Measurements from ENCODE around the gene ZNF563.
"Not testable (repeated sequence)": the region's sequence is repeated elsewhere in the genome, so short reads cannot be mapped to it uniquely, and the experiment has no call there.

ZNF563 gene

DNA sequence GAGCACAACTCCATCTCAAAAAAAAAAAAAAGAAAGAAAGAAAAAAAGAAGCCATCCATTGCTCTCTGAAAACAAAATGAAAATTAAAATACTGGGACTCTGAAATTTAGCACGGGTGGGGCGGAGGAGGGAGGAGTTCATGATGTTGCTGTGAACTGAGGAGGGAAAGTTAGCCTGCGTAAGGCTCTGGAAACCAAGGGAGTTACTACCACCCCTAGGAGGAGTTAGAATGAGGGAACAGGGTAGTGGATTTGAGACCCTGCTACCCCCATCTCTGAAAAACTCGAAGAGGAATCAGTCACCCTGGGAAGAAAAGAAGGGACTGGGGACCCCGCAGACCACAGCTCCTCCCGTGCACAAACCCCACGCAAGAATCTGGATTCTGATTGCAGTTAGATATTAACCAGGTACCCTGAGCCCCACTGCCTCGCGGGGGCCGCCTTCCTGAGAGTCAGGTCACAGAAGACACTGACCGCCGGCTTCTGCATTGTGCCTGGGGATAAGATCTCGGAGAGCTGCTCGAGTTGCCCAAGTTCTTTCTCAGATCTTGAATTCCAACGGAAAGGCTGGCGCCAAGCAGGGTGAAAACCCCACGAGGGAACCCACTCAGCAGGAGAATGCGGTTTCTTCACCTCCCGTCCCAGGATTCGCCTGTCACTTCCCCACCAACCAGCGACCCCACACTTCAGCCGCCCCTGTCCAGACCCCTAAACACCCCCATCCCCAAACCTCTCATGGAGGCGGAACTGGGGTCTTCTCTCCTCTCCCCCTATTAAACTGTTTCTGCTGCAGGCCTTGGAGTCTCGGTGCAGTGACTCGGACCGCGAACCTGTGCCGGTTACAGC, 31.2 kb upstream of the ZNF563 start:
- TF ChIP-seq, protein P1, sequence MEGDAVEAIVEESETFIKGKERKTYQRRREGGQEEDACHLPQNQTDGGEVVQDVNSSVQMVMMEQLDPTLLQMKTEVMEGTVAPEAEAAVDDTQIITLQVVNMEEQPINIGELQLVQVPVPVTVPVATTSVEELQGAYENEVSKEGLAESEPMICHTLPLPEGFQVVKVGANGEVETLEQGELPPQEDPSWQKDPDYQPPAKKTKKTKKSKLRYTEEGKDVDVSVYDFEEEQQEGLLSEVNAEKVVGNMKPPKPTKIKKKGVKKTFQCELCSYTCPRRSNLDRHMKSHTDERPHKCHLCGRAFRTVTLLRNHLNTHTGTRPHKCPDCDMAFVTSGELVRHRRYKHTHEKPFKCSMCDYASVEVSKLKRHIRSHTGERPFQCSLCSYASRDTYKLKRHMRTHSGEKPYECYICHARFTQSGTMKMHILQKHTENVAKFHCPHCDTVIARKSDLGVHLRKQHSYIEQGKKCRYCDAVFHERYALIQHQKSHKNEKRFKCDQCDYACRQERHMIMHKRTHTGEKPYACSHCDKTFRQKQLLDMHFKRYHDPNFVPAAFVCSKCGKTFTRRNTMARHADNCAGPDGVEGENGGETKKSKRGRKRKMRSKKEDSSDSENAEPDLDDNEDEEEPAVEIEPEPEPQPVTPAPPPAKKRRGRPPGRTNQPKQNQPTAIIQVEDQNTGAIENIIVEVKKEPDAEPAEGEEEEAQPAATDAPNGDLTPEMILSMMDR (IDR thresholded peaks at IDR 0.05; ENCODE audit: control insufficient read depth, extremely low read depth, insufficient read depth): no peak
- H3K4me3 ChIP-seq (ENCODE audit: low read depth, low read length): peak overlapping the region; percentile 78
- DNase-seq (ENCODE audit: low read depth): no peak

DNA sequence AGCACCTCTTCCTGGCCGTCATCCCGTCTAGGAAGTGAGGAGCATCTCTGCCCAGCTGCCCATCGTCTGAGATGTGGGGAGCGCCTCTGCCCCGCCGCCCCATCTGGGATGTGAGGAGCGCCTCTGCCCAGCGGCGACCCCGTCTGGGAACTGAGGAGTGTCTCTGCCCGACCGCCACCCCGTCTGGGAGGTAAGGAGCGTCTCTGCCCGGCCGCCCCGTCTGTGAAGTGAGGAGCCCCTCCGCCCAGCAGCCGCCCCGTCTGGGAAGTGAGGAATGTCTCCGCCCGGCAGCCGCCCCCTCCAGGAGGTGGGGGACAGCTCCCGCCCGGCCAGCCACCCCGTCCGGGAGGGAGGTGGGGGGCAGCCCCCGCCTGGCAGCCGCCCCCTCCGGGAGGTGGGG, 28.8 kb upstream of the ZNF563 start:
- DNase-seq (ENCODE audit: low read depth); H3K4me3 ChIP-seq (ENCODE audit: low read depth, low read length): not testable (repeated sequence)

DNA sequence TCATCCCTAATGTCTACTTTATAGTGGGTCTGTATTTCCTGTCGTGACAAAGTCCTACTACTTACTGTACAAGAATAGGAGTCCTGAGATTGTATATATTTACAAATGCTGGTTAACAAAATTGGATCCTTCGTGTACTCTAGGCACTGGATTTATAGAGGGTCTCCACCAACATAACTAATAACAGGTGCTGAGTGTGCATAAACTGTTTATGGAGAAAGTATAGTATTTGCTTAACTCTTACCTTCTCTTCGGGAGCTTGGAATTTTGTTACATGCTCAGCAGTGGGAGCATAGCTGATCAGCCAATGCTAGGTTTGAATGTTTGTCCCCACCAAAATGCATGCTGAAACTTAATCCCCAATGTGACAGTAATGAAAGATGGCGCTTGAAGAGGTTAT, 19.9 kb upstream of the ZNF563 start:
- H3K4me3 ChIP-seq (ENCODE audit: low read depth, low read length): no peak overlapping the region
- TF ChIP-seq, protein P1 (IDR thresholded peaks at IDR 0.05; ENCODE audit: control insufficient read depth, extremely low read depth, insufficient read depth): no peak
- no peak for DNase-seq (ENCODE audit: low read depth)

DNA sequence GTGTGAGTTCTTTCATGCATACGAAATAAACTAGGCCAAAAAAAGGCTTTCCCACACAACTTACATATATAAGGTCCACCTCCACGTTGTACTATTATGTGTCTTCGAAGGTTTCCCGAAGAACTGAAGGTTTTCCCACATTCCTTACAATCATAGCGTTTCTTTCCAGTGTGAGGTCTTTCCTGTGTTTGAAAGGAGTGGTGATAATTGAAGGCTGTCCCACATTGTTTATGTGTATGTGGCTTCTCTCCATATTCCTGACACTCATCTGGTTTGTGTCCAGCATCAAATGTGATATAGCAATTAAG, 17.4 kb upstream of the ZNF563 start:
- TF ChIP-seq, protein P1 (IDR thresholded peaks at IDR 0.05; ENCODE audit: control insufficient read depth, extremely low read depth, insufficient read depth): no peak
- DNase-seq (ENCODE audit: low read depth): no peak
- H3K4me3 ChIP-seq (ENCODE audit: low read depth, low read length): no peak overlapping the region

DNA sequence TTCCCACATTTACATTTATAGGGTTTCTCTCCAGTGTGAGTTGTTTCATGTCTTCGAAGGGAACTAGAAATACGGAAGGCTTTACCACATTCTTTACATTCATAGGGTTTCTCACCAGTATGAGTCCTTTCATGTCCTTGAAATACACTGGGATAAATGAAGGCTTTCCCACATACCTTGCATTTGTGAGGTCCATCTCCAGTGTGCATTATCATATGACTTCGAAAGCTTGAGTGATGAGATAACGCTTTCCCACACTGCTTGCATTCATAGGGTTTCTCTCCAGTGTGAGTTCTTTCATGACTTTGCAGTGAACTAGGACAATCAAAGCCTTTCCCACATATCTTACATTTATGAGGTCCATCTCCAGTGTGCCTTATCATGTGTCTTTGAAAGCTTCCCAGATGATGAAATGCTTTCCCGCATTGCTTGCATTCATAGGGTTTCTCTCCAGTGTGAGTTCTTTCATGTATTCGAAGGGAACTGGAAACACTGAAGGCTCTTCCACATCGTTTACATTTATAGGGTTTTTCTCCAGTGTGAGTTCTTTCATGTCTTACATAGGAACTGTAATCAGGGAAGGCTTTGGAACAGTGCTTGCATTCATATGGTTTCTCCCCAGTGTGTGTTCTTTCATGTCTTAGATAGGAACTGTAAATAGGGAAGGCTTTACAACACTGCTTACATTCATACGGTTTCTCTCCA, 16.9 kb upstream of the ZNF563 start:
- H3K4me3 ChIP-seq (ENCODE audit: low read depth, low read length): no peak overlapping the region
- DNase-seq (ENCODE audit: low read depth): no peak
- TF ChIP-seq, protein P1 (IDR thresholded peaks at IDR 0.05; ENCODE audit: control insufficient read depth, extremely low read depth, insufficient read depth): no peak

DNA sequence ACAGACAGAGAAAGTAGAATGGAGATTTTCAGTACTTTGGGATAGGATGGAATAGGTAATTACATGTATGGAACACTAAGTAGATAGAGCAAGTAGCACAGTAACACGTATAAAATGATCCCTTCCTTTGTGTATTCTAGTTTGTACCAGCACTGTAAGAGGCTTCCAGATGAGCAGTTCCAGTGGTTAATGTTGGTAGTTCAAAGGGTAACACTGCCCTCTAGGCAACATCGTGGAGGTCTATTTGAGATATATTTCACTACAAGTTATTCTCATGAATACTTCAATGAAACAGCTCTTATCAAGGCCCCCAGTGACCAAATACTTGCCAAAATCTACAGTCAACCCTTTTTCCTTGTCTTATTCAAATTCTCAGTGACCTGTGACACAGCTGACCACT, 13.5 kb upstream of the ZNF563 start:
- H3K4me3 ChIP-seq (ENCODE audit: low read depth, low read length): no peak overlapping the region
- TF ChIP-seq, protein P1 (IDR thresholded peaks at IDR 0.05; ENCODE audit: control insufficient read depth, extremely low read depth, insufficient read depth): no peak
- DNase-seq (ENCODE audit: low read depth): no peak

DNA sequence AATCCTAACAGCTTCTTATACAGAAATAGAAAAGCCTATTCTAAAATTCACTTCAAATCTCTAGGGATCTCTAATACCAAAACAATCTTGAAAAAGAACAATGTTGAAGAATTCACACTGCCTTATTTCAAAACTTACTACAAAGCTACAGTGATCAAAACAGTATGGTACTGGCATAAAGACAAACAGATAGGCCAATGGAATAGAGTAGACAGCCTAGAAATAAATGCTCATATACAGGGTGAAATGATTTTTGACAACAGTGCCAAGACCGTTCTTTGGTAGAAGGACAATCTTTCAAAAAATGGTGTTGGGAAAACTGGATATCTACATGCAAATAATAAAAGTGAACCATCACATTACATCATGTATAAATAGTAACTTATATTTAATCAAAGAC, 11.8 kb upstream of the ZNF563 start:
- no peak overlapping the region for H3K4me3 ChIP-seq (ENCODE audit: low read depth, low read length)
- no peak for DNase-seq (ENCODE audit: low read depth)
- TF ChIP-seq, protein P1 (IDR thresholded peaks at IDR 0.05; ENCODE audit: control insufficient read depth, extremely low read depth, insufficient read depth): no peak
